Stromal cell of bone marrow (primary cell): ENCODE data around the gene CRHR2.
A peak's percentile ranks its signal among the peaks of the same experiment; 100 is the strongest.
"Not testable (repeated sequence)": the region's sequence is repeated elsewhere in the genome, so short reads cannot be mapped to it uniquely, and the experiment has no call there.

Source experiments
- DNase-seq: peaks from one replicate; pipeline ENCODE4 v3.0.0-alpha.2; 2012; ENCODE audit warnings: low read depth

The CRHR2 gene

DNA sequence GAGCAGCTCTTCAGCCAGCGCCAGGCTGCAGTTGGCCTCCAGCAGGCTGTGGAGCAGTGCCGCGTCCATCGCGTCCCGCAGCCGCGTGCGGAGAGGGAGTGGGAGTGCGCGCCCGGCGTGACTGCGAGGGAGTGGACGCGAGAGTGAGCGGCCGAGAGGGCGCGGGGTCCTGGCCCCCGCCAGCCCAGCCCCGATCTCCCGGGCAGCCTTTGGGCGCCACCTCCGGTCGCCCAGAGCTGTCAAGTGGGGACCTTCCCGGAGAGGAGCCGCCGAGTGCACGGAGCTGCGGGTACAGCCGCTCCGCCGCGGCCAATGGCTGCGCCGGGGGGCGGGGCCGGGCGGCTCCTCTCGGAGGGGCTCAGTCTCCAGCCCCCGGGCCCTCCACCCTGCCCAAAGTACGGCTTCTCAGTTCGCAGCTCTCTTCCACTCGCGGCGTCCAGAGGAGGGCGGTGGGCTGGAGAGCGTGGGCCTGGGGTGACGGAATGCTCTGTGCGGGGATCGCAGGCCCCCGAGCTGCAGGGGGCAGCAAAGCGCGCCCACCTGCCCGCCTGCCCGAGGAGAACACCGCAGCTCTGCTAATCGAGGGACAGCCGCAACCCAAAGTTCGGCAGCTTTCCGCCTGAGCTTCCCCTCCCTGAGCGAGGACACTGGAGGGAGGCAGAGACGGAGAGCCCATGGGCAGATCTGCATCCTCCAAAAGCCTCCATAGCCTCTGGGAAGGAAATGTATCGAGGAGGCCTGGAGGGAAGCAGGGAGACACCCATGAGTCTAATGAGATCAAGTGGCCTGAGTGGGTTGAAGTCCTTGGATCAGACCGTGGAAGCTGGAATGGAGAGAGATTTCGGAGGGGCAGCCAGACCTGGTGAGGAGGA lies at the start of gene CRHR2:
TSS of gene CRHR2 (minus strand) at position 245 of the 872 bp plus-strand sequence. CDS start at position 69, 176 bp downstream.
- no peak for DNase-seq

DNA sequence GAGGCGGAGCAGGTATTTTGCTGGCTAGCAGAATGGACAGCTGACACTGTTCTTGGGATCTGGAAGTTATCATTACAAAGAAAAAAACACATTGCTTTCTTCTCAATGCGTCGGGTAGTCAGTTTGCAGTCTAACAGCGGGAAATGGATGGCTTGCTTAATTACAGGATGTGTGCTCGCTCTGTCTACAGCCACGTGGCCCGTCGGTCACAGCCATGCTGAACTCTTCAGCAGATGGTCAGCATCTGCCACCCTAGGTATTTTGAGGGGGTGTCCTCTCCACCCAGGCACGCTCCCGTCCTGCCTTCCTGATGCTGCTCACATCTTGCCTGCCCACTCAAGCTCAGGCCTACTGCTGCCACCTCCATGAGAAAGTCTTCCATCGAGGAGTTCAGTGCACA lies 49.3 kb upstream of the CRHR2 start:
- DNase-seq = no peak

DNA sequence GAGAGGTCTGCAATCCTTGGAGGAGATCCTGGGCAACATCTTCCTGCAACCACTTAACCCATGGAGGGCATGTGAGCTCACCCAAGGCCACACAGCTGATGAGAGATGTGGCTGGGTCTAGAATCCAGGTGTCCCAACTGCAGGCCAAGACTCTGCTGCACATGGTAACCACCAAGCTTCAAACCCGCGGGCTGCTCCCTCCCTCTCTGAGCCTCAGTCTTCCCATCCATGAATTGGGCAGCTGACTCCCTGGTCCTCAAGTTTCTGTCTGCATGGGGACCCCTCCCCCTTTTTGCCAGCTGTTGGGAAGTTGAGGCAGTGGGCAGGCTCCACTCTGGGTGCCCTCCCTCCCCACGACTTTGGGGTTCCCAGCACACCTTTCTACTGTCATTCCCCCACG lies 48.7 kb upstream of the CRHR2 start:
- no peak for DNase-seq

DNA sequence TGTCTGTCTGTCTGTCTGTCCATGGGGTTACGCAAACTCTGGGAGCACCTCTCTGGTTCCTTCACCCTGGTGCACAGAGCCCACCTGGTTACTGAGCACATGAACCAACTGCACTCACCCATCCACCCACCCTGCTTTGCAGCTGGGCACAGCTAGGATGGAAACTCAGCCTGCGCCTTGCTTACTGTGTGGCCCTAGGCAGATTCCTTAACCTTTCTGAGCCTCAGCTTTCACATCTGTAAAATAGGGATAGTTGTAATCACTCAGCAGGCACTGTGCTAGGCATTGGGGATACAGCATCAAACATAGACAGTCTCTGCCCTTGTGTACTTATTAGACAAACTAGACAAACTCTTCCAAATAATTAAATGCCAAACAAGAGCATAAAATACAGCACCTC lies 47.8 kb upstream of the CRHR2 start:
- DNase-seq = no peak

DNA sequence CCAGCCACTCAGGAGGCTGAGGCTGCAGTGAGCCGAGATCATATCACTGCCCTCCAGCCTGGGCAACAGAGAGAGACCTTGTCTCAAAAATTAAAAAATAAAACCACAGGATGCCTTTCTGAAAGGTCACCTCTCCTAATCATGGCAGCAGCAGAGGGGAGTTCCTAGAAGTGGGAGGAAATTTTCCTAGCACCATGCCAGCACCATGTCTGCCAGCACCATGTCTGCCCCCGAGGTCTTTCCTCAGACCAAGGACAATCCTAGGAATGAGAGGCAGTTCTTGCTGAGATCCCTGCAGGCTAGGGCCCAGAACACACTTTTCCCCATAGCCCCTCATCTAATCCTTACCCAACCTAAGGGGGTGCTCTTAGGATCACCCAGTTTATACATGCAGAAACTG lies 47.4 kb upstream of the CRHR2 start:
- no peak for DNase-seq

DNA sequence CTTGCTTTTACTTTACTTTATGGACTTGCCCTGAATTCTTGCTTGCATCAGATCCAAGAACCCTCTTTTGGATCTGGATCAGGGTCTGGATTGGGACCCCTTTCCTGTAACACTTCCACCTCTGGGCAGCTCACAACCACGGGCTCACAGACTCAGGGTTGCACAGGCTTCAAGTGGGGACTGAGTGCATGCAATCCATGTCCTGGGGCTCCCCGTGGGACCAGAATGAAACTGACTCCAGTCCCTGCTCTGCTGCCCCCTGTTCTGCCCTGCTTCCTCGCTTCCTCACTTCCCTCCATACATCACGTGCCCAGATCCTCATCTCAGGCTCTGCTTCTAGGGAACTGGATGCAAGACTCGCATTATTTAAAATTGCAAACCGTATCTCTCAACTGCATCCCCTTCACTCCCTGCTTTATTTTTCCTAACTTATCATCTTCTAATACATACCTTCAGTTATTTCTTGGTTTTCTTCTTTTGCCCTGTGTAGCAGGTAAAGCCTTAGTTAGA lies 46.4 kb upstream of the CRHR2 start:
- DNase-seq = no peak

DNA sequence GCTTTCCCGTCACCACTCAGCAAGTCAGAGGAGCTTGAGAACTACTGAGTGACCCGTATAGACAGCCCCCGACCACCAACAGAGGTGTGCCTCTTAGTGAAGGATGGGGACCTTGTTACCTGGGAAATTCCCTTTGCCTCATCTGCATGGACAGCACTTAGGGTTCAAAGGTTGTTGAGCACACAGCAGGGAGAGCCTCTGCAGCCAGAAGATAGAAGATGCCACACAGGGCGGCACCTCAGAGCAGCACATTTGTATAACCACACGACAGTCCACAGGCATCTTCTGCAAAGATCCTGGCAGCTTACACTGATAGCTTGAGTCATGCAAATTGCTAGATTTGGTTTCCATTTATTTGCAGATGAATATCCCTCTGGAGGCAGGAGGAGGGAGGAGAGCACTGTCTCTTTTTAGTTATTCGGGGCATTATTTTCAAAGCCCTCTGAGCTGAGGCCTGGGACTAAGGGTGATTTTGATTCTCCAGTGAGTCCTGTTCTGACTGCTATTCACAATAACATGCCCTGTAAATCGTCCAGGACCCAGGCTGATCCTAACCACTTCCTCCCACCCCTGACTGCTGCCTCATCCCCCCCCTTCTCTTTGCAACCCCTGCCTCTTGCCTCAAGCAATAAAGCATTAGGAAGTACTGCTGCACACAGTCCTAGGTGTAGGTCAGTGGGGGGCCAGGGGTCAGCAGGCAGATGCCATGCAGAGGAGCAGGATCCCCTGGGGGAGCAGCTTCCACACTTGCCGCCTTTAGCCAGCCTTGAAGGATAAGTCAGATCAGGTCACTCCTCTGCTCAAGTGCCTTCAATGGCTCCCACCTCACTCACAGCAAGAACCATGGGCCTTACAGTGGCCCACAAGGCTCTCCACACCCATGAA lies 45.0 kb upstream of the CRHR2 start:
- DNase-seq = no peak

DNA sequence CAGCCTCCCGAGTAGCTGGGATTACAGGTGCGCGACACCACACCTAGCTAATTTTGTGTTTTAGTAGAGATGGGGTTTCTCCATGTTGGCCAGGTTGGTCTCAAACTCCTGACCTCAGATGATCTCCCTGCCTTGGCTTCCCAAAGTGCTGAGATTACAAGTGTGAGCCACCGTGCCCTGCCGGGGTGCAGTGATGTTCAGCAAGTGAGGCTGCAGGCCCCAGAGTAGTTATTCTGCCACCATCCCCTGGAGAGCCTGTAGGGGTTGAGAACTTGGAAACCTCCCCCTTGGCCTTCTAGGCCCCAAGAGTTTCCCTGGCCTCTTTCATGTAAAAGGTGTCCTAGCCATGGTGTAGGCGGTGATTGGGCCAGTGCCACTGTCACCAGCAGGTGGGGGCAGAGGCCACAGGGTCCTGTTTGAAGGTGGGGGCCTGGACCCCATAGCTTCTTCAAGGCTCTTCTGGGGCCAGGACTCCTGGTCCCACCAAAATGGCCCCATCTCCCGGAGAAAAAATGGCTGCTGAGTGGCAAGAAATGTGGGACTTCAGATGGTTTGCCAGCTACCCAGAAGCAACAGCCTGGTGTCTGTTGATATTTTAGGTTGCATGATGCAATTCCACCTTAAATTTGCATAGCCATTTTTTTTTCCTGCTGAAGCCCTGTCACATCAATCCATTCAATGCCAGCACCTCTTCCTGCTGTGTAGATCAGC lies 44.2 kb upstream of the CRHR2 start:
- no peak for DNase-seq

DNA sequence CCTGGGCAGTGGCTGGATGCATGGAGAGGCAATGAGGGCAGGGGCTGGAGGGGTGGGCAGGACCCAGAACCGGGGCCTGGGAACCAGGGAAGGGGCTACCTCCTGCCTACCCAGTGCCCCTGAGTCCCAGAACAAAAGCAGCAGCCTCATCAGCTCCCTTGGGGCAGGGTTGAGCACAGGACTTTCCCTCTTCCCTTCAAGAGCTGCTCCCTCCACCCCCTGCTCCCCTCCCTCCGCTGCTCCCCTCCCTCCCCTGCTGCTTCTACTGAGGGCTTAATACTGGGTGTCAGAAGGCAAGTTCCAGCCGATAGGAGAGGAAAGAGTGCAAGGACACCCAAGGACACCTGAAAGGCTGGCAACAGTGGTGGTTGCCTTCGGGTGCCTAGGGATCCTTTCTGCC lies 41.5 kb upstream of the CRHR2 start:
- no peak for DNase-seq

DNA sequence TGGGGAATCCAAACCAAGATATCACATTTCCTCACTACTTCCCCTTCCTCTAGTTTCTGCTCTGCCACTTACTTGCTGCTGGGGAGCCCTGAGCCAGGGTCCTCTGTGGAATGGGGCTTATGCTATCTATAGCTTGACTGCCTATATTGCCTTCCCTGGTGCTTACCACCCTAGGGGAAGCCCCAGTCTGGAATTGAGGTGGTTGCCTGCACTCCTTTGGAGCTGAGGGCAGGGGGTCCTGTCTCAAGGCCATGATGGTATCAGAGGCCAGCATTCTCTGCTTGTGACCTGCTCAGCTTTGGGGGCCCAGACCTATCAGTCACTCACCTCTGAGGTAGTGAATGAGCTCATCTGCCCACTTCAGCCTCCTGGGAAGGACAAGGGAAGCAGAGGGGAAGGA lies 40.4 kb upstream of the CRHR2 start:
- no peak for DNase-seq

DNA sequence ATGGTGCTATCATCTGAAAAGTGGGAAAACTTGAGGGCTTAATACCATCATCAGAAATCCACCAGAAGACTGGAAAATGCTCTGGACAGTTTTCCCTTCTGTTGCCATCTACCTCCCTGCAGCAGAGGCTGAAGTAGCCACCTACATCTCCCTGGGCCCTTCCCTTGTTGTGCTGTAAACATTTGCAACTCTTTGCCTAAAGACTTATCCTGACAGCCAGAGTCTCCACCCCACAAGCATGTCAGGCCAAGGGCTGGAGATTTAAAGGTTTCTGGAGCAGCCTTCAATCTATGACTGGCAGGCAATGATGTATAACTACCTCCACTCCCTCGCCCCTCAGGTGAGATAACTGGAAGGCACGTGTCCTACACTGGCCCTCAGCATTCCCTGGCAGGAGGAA lies 39.9 kb upstream of the CRHR2 start:
- no peak for DNase-seq

DNA sequence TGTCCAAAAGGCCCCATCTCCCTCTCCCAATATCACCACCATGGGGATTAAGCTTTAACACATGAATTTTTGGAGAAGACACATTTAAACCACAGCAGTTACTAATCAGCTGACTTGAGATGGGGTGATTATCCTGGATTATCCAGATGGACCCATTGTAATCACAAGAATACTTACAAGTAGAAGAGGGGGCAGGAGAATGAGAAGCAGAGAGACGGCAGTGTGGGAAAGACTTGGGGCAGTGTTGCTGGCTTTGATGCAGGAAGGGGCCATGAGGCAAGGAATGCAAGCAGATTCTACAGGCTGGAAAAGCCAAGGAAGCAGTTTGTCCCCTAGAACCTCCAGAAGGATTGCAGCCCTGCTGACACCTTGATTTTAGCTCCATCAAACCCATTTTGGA lies 39.0 kb upstream of the CRHR2 start:
- DNase-seq = no peak

DNA sequence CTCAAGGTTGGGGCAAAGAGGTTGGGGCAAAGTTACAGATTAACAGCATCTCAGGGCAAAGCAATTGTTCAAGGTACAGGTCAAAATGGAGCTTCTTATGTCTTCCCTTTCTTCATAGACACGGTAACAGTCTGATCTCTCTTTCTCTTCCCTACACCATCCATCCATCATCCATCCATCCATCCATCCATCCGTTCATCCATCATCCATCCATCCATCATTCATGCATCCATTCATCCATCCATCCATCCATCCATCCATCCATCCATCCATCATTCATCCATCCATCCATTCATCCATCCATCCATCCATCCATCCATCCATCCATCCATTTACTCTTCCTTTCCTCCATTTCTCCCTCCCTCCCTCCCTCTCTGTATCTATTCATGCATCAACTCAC lies 37.2 kb upstream of the CRHR2 start:
- not testable (repeated sequence) for DNase-seq

DNA sequence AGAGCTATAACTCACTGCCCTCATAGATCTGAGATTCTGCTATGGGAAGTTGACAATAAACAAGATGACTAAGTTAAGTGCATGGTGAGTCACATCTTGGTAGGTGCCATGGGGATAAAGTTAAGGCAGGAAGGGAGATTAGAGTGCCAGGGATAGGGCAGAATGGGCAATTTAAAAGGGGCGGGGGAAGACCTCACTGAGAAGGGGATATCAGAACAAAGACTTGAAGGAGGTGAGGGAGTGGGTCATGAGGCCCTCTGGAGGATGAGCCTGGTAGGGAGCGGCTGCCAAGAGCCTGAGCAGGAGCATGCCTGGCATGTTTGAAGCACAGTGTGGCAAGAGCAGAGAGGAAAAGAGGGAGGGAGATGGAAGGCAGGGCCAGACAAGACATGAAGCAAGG lies 34.9 kb upstream of the CRHR2 start:
- peak; percentile 14 for DNase-seq

DNA sequence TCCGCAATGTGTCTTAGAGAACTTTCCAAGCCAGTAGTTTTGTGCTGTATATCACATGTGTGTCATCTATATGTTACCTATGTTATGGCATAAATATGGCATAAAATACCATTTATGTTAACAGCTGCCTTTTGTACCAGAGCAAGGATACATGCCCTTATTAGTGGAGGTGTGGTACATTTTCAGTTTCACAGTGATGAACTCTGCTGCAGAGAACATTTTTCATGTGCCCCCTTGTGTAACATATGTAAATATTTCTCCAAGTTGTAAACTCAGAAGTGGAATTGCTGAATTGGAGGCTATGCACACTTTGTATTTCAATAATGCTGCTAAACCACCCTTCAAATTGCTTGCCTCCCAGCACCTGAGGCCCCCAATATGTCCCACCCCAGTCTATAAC lies 31.9 kb upstream of the CRHR2 start:
- no peak for DNase-seq

DNA sequence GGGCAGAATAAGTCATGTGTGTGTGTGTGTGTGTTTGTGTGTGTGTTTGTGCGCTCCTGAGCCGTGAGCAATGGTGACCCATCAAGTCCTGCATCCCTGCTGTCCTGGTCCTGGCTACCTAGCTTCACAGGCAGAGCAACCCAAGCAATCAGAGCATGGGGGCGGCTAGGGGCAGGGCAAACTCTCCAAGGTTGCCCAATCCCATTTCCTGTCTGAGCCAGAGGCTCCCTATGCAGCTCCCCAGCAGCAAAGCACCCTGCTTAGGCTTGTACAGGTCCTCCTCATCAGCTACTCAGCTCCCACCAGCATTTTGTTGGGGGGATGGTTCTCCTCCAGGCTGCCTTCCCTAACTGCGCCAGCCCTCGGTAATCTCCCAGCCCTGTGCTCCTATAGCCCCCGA lies 31.1 kb upstream of the CRHR2 start:
- no peak for DNase-seq

DNA sequence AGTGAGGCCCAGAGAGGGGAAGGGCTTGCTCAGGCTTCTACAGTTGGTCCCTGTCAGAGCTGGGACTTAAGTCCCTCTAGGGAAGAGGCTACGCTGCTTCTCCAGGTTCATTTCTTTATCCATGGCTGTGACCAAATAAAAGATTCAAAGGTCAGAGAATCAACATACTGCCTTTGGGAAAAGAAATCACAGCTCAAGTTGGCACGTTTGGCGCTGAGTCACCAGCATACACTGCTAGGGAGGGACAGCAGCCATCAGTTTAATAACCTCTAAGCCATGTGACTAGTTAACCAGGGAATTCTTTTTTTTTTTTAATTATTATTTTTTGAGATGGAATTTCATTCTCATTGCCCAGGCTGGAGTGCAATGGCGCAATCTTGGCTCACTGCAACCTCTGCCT lies 28.4 kb upstream of the CRHR2 start:
- peak; percentile 12 for DNase-seq

DNA sequence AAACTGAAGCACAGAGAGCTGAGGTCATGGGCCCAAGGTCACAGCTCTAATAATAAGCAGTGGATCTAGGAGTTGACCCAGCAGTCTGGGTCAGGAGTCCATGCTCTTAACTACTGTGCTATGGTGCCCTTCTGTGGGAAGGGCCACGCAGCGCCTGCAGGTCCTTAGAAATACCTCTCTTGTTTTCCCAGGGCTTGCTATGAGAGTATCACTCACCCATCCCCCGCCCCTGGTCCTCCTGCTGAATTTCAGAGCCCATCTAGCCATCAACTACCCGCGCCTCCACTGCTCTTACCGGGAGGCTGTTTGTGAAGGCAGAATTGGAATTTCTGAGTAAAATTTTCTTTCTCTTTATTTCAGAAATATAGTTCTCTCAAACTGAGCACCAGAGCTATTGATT lies 27.3 kb upstream of the CRHR2 start:
- DNase-seq = no peak

DNA sequence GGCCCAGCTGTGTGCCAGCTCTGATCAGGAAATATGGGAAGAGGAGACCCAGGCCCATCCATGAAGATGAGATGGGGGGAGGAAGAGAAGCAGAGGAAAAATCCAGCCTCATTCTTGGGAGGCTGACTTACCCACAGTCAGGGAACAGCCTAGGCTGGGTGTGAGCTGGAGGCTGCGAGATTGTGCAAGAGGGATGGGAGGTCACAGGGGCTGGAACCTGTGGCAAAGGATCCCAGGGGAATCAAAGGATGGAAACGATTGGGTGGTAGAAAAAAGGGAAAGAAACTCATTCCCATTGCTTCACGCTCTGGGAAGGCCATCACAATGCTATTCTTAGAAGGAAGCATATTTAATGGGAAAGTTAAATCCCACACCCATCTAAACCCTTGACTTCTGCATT lies 26.7 kb upstream of the CRHR2 start:
- DNase-seq = peak; percentile 75

DNA sequence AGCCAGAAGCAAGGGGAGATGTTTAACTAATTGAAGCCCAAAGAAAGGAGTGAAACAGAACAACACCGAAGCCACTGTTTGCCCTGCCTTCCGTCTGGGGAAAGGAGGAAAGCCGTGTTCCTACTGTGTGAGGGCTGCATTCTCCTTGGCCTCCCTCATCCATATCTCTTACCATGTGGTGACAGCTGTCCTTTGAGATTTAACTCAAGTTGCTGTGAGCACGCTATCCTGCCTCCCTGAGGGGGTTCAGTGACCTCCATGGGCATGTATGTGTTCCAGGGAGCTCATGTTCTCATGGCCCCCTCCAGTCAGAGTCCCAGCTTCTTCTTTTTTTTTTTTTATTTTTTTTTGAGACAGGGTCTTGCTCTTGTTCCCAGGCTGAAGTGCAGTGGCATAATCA lies 26.2 kb upstream of the CRHR2 start:
- no peak for DNase-seq

DNA sequence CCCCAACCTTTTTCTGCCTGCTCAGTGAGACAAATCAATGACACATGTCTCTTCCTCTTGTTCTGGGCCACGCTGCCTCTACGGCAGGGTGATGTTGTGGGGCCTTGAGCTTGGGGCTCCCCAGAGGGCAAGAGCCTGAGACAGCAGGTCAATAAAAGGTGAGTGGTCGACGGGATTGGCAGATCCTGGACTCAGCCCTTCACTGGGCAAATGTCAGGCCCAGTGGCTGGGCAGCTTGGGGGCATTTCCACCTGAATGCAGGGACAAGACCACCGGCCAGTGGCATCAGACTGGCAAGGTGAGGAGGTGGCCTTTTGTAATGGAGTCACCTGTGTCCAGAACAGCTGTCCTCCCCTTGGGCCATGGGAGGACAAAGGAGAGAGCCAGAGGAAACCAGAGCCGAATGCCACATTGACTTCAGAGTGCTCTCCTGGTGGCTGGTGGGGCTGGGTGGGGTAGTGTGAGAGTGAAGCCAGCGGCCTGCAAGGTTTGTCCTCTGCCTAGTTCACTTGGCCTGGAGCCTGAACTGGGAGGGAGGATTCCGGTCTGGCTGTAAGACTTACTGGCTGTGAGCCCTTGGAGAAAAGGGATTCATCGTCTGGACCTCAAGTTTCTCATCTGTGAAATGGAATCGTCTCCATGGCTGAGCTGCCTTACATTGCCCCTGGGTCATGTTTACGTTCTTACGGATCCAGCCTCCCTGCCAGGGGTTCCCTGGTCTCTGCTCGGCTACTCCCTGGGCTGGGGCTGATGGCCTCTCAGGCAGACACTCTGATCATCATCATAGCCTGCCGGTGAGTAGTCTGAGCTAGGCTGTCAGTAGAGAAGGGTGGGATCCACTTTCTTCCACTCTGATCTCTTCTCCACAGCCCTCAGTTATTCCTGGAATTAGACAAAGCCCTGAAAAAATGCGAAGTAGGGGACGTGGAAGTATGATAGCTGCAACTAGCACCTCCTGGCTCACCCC lies 25.4 kb upstream of the CRHR2 start:
- no peak for DNase-seq
